ENCODE measurements around the gene HVCN1.

GRCh38 chr12:110637869-110638441, 51.0 kb downstream of the HVCN1 start:
- TF ChIP-seq POLR2AphosphoS5 (IDR thresholded peaks at IDR 0.05) (no peak), CTCF (IDR thresholded peaks at IDR 0.05 in 8 of 11, conservative IDR thresholded peaks at IDR 0.05 in 3 of 11) (no peak), POLR2A (IDR thresholded peaks at IDR 0.05) (no peak)
